Measurements from ENCODE around the gene NAA11.

DNA sequence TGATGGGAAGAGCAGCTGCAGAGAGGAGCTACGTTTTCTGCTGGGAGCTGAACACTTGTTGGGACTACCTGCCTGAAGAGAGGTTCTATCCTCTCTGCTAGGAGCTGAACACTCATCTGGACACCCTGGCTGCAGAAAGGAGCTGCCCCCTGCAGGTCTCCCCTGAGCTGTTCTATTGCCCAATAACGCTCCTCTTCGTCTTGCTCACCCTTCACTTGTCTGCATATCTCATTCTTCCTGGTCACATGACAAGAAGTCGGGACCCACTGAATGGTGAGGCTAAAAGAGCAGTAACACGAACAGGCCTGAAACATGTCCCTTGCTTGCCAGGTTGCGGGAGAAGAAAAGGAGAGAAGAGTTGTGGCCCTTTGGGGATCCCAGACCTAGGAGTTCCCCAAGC, 27.8 kb downstream of the NAA11 start:
- no peak for TF ChIP-seq POU2F2 (IDR thresholded peaks at IDR 0.05; ENCODE audit: low read depth, low read length)
- no peak for TF ChIP-seq POLR2A (IDR thresholded peaks at IDR 0.05; ENCODE audit: low read depth, low read length)
